GM18505 (cell line): Measurements from ENCODE around the gene RBM44.
"Not testable (repeated sequence)": the region's sequence is repeated elsewhere in the genome, so short reads cannot be mapped to it uniquely, and the experiment has no call there.

Experiments used
- ATAC-seq: cut with Tn5 transposase; IDR thresholded peaks from one replicate; pipeline ENCODE4 v1.9.1; 2021; ENCODE audit not compliant: unreplicated experiment
- POLR2A ChIP-seq: IDR thresholded peaks from 4 replicates; pipeline ENCODE4 v1.6.1; 2011; ENCODE audit warnings: borderline replicate concordance; ENCODE audit not compliant: insufficient read depth, insufficient read length; ENCODE audit errors: extremely low read depth

Gene RBM44

DNA sequence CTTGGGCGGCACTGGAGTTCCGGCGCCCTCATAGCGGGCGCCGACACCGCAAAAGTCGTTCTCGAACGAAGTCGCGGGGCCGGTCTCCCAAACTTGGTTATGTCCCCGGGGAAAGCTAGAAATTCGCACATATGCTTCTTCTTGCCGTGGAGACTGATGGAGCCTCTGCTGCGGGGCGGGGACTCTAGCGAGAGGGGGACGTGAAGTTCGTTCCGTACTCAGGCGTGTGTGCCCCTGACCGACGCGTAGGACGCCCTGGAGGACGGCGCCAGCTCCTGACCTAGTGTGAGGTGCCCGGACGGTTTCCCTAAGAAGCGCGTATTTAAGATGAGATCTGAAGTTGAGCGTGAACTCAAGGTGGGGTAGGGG is 465 bp downstream of the RBM44 start:
- TF ChIP-seq POLR2A = no peak
- ATAC-seq = no peak

DNA sequence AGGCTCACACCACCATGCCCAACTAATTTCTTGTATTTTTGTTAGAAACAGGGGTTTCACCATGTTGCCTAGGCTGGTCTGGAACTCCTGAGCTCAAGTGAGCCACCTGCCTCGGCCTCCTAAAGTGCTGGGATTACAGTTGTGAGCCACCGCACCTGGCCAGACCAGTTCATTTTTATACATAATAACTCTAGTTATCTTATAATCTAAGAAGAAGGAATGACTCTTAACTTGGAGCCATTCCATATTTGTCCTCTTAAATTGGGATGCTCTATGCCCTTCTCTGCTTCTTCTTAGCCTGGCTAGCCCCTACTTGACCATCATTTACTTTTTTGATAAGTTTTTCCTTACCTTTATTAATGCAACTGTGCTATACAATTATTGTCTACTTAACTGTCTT is 2.9 kb downstream of the RBM44 start:
- ATAC-seq = no peak
- no peak for TF ChIP-seq POLR2A

DNA sequence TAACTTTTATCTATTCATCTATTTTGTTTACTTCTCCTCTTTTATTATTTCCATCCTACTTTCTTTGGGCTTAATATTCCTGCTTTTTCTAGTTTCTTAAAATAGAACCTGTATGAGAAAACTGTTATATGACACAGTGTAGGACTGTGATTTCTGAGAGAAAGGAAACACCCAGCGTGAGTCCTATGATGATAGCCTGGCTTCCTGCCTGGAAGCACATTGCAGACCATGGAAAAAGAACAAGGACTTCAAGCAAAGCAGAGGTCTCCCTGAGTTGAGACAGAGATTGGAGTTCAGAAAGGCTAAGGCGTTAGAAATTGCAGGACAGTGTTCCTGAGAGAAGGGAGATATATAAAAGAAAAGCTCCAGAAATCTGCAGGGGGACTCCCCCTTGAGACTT is 7.8 kb downstream of the RBM44 start:
- ATAC-seq = no peak

DNA sequence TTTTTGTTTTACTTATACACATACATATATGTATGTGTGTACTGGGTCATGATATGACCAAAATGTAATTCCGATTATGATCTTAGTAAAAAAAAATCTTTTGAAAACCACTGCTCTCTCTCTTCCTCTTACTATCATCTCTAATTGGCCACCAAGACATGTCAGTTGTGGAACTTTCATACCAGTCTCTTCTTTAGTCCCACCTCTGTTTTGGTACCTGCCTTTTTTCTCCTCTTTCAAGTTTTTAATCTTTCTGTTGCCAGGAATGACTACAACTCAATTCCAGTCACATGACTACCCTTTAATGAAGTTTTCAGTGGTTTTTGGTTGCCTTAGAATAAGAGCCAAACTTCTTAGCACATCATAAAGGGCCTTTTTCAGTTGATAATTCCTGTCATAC is 17.1 kb downstream of the RBM44 start:
- ATAC-seq = no peak
- no peak for TF ChIP-seq POLR2A

More for the DNA sequence above, 7.8 kb downstream of the RBM44 start:
- TF ChIP-seq POLR2A = no peak

DNA sequence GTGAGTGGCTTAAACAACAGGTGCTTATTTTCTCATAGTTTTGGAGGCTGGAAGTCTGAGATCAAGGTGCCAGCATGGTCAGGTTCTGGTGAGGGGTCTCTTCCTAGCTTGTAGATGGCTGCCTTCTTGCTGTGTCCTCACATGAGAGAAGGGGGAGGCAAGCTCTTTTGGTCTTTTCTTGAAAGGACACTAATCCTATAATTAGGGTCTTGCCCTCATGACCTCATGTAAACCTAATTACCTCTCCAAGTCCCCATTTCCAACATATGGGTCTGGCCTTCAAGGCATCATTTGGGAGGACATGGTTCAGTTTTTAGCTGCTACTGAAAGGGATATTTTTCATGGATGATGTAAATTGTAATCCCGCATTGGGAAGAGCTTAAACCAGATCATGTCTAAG is 18.0 kb downstream of the RBM44 start:
- no peak for ATAC-seq
- TF ChIP-seq POLR2A = no peak

DNA sequence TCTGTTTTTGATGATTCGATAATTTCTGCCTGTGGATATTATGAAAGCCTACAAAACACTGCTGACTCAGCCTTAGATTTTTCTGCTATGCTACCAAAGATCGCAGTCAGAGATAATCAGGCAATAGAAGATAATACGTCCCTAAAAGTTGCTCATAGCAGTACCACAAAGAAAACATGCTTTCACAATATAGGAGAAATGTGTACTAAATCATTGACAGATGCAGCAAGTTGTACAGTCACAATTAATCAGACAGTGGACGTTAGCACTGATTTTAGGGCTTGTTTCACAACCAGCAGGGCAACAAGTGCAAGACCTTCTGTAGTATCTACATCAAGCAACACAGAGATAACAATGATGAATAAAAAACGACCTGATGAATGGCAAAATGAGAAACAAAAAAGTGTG is 19.5 kb downstream of the RBM44 start:
- no peak for TF ChIP-seq POLR2A
- ATAC-seq = no peak

DNA sequence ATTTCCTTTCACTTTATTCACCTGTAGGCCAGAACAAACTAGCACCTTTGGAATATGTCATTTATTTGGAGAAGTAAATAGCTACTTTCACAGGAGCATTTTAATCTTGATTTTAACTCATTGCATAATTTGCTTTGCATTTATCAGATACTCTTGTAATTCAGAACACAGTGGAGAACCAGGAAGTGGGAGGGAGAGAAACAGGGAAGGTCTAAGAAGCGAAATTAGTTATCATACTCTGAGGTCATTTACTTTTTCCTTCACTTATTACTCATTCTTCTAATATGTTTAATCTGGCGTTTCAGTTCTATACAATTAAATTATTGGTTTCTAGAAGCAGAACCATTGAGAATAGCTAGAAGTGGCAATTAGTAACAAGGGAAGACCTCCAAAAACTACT is 20.7 kb downstream of the RBM44 start:
- TF ChIP-seq POLR2A = no peak
- ATAC-seq = no peak

DNA sequence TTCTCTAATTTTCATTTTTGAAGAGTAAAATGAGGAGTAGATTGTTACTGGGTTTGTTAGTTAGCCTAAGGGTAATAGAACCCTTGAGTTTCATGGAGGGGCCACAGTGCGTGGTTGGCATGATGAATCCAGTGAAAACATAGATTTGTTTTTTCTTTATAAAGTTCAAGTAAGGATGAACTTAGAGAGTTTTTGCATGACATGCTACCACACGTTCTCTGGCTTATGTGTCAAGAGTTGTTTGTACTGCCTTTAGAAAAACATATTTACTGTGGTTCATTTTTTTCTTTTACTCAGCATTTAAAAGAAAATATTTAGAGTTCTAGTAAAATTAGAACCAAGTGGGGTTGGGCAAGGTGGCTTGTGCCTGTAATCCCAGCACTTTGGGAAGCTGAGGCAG is 21.8 kb downstream of the RBM44 start:
- no peak for TF ChIP-seq POLR2A

DNA sequence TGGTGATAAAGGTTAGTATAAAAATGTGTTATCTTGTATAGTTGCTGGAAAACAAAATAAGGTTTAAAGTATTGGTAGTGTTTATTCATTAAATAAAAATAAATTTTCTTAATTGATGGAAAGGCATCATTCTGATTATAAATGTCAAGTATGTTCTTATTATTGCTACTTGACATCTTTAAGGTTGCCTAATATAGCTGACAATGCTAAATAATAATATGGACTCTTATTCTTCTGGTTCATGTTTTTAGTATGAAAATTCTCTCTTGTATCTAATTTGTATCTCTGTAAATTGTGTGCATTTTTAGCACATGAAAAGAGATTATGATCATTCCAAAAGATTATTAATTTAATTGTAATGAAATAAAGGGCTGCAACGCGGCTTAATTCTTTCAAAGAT is 25.0 kb downstream of the RBM44 start:
- TF ChIP-seq POLR2A = no peak
- no peak for ATAC-seq

More for the DNA sequence above, 21.8 kb downstream of the RBM44 start:
- no peak for ATAC-seq

DNA sequence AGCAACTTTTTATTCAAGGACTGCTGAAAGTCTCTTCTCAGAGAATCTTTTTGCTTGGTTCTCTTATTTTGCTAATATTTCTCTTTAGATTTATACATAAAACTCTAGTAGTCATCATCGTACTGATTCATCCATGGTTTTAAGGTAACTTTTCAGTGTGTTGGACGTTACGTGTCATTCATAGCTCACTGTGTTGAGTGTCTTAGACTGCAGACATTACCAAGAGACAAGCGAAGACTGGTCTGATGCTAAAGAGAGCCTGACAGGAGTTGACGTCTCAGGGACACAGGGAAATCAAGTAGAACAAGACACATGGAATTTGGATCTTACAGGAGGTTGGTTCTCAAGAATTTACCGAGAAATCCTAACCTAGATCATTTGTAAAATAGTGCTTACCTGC is 25.5 kb downstream of the RBM44 start:
- no peak for ATAC-seq
- no peak for TF ChIP-seq POLR2A

DNA sequence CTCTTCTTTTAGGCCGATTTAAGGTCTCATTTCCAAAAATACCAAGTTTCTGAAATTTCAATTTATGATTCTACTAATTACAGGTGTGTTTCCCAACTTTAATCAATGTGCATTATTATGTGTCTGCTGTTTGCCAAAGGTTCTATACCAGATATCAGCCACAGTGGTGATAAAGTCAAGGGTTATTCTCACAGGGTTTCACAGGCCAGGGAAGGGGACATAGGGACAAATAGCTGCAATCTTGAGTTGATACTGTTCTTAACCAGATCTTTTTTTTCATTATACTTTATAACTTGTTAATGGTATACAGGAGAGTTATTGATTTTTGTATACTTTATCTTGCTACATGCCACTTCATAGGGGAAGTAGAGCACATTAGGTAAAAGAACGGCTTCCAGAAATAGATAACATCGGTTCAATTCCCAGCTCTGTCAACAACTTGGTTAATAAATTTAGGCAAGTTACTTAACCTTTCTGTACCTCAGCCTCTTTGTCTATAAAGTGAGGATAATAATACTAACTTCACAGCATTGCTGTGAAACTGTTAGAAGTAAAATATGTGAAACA is 28.9 kb downstream of the RBM44 start:
- no peak for TF ChIP-seq POLR2A
- no peak for ATAC-seq

DNA sequence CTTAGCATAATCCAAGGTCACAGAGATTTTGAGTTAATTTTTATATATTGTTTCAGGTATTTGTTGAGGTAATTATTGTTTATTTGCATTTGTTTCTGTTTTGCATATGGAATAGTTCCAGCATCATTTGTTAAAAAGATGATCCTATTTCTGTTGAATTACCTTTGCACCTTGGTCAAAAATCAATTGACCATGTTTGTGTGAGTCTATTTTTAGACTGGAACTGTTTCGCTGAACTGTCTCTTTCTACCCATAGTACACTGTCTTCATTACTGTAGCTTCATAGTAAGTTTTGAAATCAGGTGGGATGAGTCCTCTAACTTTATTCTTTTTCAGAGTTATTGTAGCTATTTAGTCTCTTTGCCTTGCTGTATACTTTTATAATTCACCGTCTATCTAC is 31.9 kb downstream of the RBM44 start:
- no peak for ATAC-seq
- no peak for TF ChIP-seq POLR2A

DNA sequence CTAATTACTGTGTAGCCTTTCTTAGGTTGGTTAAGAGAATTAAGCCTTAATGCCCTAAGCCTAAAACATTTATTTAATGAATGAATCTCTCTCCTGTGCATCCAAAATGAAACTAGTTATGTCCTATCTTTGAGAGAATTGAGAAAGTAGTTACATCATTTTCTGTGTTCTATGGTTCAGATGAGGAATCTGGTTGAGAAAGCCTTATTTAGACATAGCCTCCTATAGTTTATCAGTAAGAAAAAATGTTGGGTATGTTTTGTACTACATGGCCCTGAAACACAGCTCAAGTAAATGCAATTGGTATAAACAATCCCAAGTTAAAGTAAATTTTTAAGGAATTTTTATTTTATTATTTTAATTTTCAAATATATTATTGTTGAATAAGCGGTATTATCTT is 35.0 kb downstream of the RBM44 start:
- no peak for TF ChIP-seq POLR2A
- ATAC-seq = no peak

DNA sequence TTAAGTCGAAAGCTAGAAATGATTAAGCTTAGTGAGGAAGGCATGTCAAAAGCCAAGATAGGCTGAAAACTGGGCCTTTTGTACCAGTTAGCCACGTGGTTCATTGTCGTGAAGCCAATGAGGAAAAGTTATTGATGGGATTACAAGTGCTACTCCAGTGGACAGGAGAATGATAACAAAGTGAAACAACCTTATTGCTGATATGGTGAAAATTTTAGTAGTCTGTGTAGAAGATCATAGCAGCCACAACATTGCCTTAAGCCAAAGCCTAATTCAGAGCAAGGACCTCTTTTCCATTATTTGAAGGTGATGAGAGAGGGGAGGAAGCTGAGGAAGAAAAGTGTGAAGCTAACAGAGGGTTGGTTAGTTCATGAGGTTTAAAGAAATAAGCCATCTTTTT is 36.8 kb downstream of the RBM44 start:
- ATAC-seq = no peak
- TF ChIP-seq POLR2A = no peak

DNA sequence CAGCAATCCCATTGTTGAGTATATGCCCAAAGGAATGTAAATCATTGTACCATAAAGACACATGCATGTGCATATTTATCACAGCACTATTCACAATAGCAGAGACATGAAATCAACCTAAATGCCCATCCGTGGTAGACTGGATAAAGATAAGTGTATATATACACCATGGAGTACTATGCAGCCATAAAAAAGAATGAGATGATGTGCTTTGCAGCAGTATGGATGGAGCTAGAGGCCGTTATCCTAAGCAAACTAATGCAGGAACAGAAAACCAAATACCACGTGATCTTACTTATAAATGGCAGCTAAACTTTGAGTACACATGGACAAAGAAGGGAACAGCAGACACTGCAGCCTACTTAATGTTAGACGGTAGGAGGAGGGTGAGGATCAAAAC is 42.5 kb downstream of the RBM44 start:
- no peak for ATAC-seq
- no peak for TF ChIP-seq POLR2A

DNA sequence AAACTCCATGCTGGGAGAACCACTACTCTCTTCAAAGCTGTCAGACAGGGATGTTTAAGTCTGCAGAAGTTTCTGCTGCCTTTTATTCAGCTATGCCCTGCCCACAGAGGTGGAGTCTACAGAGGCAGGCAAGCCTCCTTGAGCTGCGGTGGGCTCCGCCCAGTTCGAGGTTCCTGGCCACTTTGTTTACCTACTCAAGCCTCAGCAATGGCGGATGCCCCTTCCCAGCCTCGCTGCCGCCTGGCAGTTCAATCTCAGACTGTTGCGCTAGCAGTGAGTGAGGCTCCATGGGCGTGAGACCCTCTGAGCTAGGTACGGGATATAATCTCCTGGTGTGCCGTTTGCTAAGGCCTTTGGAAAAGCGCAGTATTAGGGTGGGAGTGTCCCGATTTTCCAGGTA is 50.4 kb downstream of the RBM44 start:
- ATAC-seq = not testable (repeated sequence)
